ENCODE measurements around the gene ETS2. TPM values are rescaled to one million over a fixed set of nuclear protein-coding genes. Genes with fewer than 3 reads are reported as not detected.

Gene ETS2
- total RNA-seq, 4 donors from 2014 or later, result 154 to 644 (median 289) TPM

DNA sequence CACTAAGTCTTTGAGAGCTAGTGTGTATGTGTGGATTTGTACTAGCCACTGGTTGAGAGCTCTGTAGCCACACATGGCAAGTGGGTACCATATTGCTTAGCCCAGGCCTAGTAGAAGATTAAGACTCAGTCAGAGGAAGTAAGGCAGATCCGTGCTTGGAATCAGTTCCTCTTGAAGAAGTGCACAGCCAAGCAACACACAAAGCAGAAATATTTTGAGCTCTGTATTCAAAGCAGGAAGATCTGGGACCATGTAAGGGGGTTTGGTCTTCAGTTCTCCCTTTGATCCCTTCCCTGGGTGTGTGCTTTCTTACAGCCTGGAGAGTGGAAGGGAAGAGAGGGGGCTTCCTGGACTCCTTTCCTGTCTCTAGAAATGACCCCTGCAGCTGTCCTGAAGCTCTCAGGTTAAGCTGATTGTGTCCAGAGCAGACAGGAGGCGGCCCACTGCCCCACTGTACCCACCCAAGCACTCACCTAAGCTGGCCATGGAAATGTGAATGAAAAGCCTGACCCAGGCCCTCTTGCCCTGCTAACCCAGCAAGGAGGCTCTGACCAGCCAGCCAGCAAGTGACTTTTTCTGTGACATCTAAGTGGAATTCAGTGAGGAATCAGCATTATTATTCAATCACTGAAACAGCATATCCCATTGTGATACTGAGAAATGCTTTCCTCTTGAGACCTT lies 3.6 kb downstream of the ETS2 start:
- TF ChIP-seq, protein P1, sequence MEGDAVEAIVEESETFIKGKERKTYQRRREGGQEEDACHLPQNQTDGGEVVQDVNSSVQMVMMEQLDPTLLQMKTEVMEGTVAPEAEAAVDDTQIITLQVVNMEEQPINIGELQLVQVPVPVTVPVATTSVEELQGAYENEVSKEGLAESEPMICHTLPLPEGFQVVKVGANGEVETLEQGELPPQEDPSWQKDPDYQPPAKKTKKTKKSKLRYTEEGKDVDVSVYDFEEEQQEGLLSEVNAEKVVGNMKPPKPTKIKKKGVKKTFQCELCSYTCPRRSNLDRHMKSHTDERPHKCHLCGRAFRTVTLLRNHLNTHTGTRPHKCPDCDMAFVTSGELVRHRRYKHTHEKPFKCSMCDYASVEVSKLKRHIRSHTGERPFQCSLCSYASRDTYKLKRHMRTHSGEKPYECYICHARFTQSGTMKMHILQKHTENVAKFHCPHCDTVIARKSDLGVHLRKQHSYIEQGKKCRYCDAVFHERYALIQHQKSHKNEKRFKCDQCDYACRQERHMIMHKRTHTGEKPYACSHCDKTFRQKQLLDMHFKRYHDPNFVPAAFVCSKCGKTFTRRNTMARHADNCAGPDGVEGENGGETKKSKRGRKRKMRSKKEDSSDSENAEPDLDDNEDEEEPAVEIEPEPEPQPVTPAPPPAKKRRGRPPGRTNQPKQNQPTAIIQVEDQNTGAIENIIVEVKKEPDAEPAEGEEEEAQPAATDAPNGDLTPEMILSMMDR (IDR thresholded peaks at IDR 0.05), result no peak
- no peak for TF ChIP-seq POLR2A (IDR thresholded peaks at IDR 0.05)
- 54 to 60% methylated on average over 2 of the region's 2 CpGs for WGBS, 2 donors
- no peak overlapping the region for H3K4me3 ChIP-seq (ENCODE audit: low read depth, poor library complexity, severe bottlenecking)
- DNase-seq (ENCODE audit: low spot score in 2 of 2), result no peak
- intact Hi-C loops (cut with DNase I; ENCODE audit: low total_unique reads), result loop anchor here (10.0 kb wide), 1 partner anchor 55 kb away; no protein-coding TSS in a partner anchor

DNA sequence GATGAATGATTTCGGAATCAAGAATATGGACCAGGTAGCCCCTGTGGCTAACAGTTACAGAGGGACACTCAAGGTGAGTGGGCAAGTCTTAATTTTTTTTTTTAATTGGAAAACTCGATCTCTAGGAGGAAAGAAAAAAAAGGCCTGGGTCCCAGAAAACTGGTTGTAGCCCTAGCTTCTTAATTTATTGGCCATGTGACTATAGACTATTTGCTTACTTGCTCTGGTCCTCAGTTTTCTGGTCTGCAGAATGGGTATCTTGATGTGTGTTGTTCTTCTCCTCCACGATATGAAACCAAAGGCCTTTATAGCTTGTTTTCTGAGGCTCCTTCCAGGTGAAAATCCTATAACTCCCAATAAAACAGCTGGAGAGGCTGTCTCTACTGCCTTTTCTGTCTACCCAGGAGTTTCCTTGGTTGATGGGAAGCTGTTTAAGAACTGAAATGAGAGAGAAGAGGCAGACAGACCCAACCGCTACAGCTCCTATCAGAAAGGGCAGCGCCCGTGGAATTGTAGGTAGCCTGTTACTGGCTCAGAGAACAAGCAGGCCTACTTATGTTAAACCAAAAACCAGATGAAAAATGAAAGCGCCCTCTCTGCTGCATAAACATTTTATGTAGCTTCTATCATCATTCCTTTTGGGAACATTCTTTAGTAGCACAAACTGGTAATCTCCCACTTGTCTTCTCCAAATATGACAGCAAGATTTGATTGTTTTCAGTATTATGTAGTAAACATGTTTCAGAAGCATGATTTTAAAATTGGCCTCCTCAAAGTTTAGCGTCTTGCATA lies 4.5 kb downstream of the ETS2 start:
- intact Hi-C loops (cut with DNase I; ENCODE audit: low total_unique reads), result no loop called here
- 58 to 72% methylated on average over 8 of the region's 8 CpGs for WGBS, 2 donors
- DNase-seq (ENCODE audit: low spot score in 2 of 2), result no peak
- no peak for TF ChIP-seq POLR2A (IDR thresholded peaks at IDR 0.05)
- TF ChIP-seq, protein P1 (IDR thresholded peaks at IDR 0.05), result no peak
- no peak overlapping the region for H3K4me3 ChIP-seq (ENCODE audit: low read depth, poor library complexity, severe bottlenecking)

DNA sequence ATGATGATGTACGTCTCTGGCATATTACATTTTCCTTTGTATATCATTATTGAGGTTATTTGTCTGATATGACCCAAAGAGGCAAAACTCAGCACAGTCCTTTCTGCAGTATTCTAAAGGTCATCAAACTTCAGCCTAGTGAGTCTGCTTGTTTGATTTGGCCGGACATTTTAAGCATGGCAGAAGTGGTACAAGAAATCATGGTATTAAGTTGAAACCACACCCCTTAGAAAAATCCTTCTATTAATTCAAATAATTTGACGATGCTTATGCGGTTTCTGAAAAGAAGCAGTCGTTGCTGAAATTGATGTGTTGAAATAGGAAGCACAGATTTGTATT lies 5.1 kb downstream of the ETS2 start:
- intact Hi-C loops (cut with DNase I; ENCODE audit: low total_unique reads), result no loop called here
- no peak for DNase-seq (ENCODE audit: low spot score in 2 of 2)
- TF ChIP-seq POLR2A (IDR thresholded peaks at IDR 0.05), result no peak
- TF ChIP-seq, protein P1 (IDR thresholded peaks at IDR 0.05), result no peak
- H3K4me3 ChIP-seq (ENCODE audit: low read depth, poor library complexity, severe bottlenecking), result no peak overlapping the region
- WGBS, 2 donors, result 40 to 50% methylated on average over 5 of the region's 5 CpGs

DNA sequence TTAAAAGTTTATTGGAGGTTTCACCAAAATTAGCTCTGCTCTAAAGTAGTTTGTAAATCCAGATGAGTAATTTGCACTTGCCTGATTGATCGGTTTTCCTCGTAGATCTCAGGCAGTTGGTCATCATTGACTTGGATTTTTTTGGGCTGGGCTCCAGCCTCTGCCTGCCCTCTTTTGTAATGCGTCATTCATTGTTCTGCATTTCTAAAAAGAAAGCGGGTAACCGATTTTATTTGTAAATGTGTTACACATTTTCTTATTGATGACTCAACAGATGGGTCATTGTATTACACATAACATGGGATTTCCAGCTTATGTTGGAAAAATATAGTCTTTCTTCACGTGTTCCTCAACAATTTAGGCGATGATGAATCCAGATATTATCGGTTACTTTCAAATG lies 5.5 kb downstream of the ETS2 start:
- H3K4me3 ChIP-seq (ENCODE audit: low read depth, poor library complexity, severe bottlenecking), result no peak overlapping the region
- DNase-seq (ENCODE audit: low spot score in 2 of 2), result no peak
- WGBS, 2 donors, result 31 to 32% methylated on average over 8 of the region's 8 CpGs
- intact Hi-C loops (cut with DNase I; ENCODE audit: low total_unique reads), result no loop called here
- TF ChIP-seq, protein P1 (IDR thresholded peaks at IDR 0.05), result no peak
- no peak for TF ChIP-seq POLR2A (IDR thresholded peaks at IDR 0.05)

DNA sequence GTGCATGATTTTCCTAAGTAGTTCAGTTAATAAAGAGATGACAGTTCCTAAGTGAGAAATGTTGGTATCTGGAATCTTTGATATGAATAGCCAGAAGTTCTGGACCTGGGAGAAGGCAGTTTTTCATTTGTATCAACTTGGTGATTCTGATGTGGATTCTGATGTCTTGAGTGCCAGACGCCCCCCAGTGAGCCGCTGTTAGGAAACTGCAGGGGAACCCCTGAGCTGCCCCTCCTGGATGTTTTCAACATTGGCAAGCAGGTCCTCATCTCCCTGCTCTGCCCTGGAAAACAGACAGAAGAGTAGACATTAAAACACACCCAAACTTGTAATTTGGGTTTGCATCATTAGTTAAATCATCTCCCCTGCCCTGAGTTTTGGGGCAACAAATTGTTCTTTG lies 7.4 kb downstream of the ETS2 start:
- 71 to 77% methylated on average over 2 of the region's 2 CpGs for WGBS, 2 donors
- TF ChIP-seq, protein P1 (IDR thresholded peaks at IDR 0.05), result no peak
- no peak for TF ChIP-seq POLR2A (IDR thresholded peaks at IDR 0.05)
- intact Hi-C loops (cut with DNase I; ENCODE audit: low total_unique reads), result no loop called here
- no peak overlapping the region for H3K4me3 ChIP-seq (ENCODE audit: low read depth, poor library complexity, severe bottlenecking)
- DNase-seq (ENCODE audit: low spot score in 2 of 2), result no peak

All from lower leg skin (tissue), 4 donors.